ENCODE data around the gene KIAA1217. TPM values are rescaled to one million over a fixed set of nuclear protein-coding genes. Genes with fewer than 3 reads are reported as not detected.

Gene KIAA1217
- total RNA-seq, 1 experiment from 2014 or later = 76.2 TPM

GRCh38 chr10:24357344-24358004 is 148.5 kb downstream of the KIAA1217 start:
- intact Hi-C loops (cut with micrococcal nuclease; ENCODE audit: unreplicated experiment) = loop anchor here (2.0 to 10.0 kb wide), 2 partner anchors 363 to 1203 kb away; no protein-coding TSS in a partner anchor
- no peak overlapping the region for H3K4me3 ChIP-seq (ENCODE audit: low read depth, low read length, poor library complexity, severe bottlenecking)
- CTCF ChIA-PET = no interaction called here

DNA sequence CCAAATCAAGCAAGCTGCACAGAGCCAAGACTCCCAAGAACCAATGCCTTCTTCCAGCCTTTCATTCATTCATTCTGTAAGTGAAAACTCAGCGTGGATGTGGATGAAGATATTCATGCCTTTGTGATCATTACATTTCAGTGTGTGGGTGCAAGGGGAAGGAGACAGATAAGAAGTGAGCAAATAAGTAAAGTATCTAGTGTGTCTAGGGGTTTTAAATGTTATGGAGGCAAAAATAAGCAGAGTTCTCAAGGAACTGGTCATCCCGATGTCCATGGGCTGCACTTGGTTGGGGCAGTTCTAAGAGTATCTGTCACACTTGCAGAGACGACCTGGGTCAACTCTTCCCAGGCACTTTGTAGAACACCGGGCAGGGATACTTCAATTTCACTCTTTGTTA is 149.1 kb downstream of the KIAA1217 start:
- Histone ChIP-seq H3K9me3 (ENCODE audit: low read depth, low read length, poor library complexity, severe bottlenecking) (no peaks in the 10 kb centered on the region), H3K4me1 (ENCODE audit: insufficient read depth, low read length, poor library complexity, severe bottlenecking) (peaks cover 80% of the 10 kb centered on the region), H3K27ac (ENCODE audit: low read depth, low read length, poor library complexity, severe bottlenecking) (peak overlapping the region; percentile 53), H3K36me3 (ENCODE audit: insufficient read depth, low read length, poor library complexity, severe bottlenecking) (no peaks in the 10 kb centered on the region), H3K4me3 (ENCODE audit: low read depth, low read length, poor library complexity, severe bottlenecking) (no peak overlapping the region), H3K27me3 (replicated peaks; ENCODE audit: insufficient read depth, low read depth, low read length, poor library complexity) (no peaks in the 10 kb centered on the region)
- no TSS peak for BruUV-seq (replicated peaks)
- POLR2A ChIA-PET (ENCODE audit: low non-redundant PET) = no interaction called here
- TF ChIP-seq, protein P1, sequence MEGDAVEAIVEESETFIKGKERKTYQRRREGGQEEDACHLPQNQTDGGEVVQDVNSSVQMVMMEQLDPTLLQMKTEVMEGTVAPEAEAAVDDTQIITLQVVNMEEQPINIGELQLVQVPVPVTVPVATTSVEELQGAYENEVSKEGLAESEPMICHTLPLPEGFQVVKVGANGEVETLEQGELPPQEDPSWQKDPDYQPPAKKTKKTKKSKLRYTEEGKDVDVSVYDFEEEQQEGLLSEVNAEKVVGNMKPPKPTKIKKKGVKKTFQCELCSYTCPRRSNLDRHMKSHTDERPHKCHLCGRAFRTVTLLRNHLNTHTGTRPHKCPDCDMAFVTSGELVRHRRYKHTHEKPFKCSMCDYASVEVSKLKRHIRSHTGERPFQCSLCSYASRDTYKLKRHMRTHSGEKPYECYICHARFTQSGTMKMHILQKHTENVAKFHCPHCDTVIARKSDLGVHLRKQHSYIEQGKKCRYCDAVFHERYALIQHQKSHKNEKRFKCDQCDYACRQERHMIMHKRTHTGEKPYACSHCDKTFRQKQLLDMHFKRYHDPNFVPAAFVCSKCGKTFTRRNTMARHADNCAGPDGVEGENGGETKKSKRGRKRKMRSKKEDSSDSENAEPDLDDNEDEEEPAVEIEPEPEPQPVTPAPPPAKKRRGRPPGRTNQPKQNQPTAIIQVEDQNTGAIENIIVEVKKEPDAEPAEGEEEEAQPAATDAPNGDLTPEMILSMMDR (conservative IDR thresholded peaks at IDR 0.05; ENCODE audit: low read depth, low read length) = no peak
- no peak for TF ChIP-seq EZH2 (IDR thresholded peaks at IDR 0.05; ENCODE audit: borderline replicate concordance, low read depth, low read length, poor library complexity, severe bottlenecking)
- DNase-seq (ENCODE audit: low spot score) = no peak
- CTCF ChIA-PET = no interaction called here
- intact Hi-C loops (cut with micrococcal nuclease; ENCODE audit: unreplicated experiment) = loop anchor here (2.0 to 10.0 kb wide), 2 partner anchors 363 to 1203 kb away; no protein-coding TSS in a partner anchor

More at GRCh38 chr10:24357344-24358004, 148.5 kb downstream of the KIAA1217 start:
- H3K4me1 ChIP-seq (ENCODE audit: insufficient read depth, low read length, poor library complexity, severe bottlenecking) = peaks cover 80% of the 10 kb centered on the region
- H3K9me3 ChIP-seq (ENCODE audit: low read depth, low read length, poor library complexity, severe bottlenecking) = no peaks in the 10 kb centered on the region
- no TSS peak for BruUV-seq (replicated peaks)
- TF ChIP-seq, protein P1 (conservative IDR thresholded peaks at IDR 0.05; ENCODE audit: low read depth, low read length) = no peak
- TF ChIP-seq EZH2 (IDR thresholded peaks at IDR 0.05; ENCODE audit: borderline replicate concordance, low read depth, low read length, poor library complexity, severe bottlenecking) = no peak
- peak overlapping the region; percentile 53 for H3K27ac ChIP-seq (ENCODE audit: low read depth, low read length, poor library complexity, severe bottlenecking)
- POLR2A ChIA-PET (ENCODE audit: low non-redundant PET) = no interaction called here
- no peaks in the 10 kb centered on the region for H3K27me3 ChIP-seq (replicated peaks; ENCODE audit: insufficient read depth, low read depth, low read length, poor library complexity)
- no peak for DNase-seq (ENCODE audit: low spot score)
- H3K36me3 ChIP-seq (ENCODE audit: insufficient read depth, low read length, poor library complexity, severe bottlenecking) = no peaks in the 10 kb centered on the region

- H3K4me3 ChIP-seq (ENCODE audit: low read depth, low read length, poor library complexity, severe bottlenecking) = no peak overlapping the region
- peak overlapping the region; percentile 8 for H3K27ac ChIP-seq (ENCODE audit: low read depth, low read length, poor library complexity, severe bottlenecking)
- ChIA-PET CTCF (interaction anchor here (0.6 to 1.0 kb wide), 2 partner anchors 15 to 366 kb away, joined by 3 to 11 read pairs; no protein-coding TSS in a partner anchor), POLR2A (ENCODE audit: low non-redundant PET) (no interaction called here)
- no peaks in the 10 kb centered on the region for H3K36me3 ChIP-seq (ENCODE audit: insufficient read depth, low read length, poor library complexity, severe bottlenecking)
- BruUV-seq (replicated peaks) = no TSS peak
- H3K4me1 ChIP-seq (ENCODE audit: insufficient read depth, low read length, poor library complexity, severe bottlenecking) = peaks cover 63% of the 10 kb centered on the region
- H3K9me3 ChIP-seq (ENCODE audit: low read depth, low read length, poor library complexity, severe bottlenecking) = no peaks in the 10 kb centered on the region
- DNase-seq (ENCODE audit: low spot score) = peak; percentile 90
- intact Hi-C loops (cut with micrococcal nuclease; ENCODE audit: unreplicated experiment) = loop anchor here (5.0 to 10.0 kb wide), 3 partner anchors 163 to 656 kb away; no protein-coding TSS in a partner anchor
- H3K27me3 ChIP-seq (replicated peaks; ENCODE audit: insufficient read depth, low read depth, low read length, poor library complexity) = no peaks in the 10 kb centered on the region
- TF ChIP-seq, protein P1 (conservative IDR thresholded peaks at IDR 0.05; ENCODE audit: low read depth, low read length) = peak; percentile 87
- TF ChIP-seq EZH2 (IDR thresholded peaks at IDR 0.05; ENCODE audit: borderline replicate concordance, low read depth, low read length, poor library complexity, severe bottlenecking) = no peak
Measured at GRCh38 chr10:24360282-24361127, 151.6 kb downstream of the KIAA1217 start.
